GM18873 (cell line): ENCODE data around the gene PNKD.
"Not testable (repeated sequence)": the region's sequence is repeated elsewhere in the genome, so short reads cannot be mapped to it uniquely, and the experiment has no call there.

ENCODE experiments used
- ATAC-seq: cut with Tn5 transposase; IDR thresholded peaks from one replicate; pipeline ENCODE4 v1.9.1; 2021; ENCODE audit warnings: mild to moderate bottlenecking, moderate library complexity, moderate number of reproducible peaks; ENCODE audit not compliant: unreplicated experiment, low FRiP score

The PNKD gene

DNA sequence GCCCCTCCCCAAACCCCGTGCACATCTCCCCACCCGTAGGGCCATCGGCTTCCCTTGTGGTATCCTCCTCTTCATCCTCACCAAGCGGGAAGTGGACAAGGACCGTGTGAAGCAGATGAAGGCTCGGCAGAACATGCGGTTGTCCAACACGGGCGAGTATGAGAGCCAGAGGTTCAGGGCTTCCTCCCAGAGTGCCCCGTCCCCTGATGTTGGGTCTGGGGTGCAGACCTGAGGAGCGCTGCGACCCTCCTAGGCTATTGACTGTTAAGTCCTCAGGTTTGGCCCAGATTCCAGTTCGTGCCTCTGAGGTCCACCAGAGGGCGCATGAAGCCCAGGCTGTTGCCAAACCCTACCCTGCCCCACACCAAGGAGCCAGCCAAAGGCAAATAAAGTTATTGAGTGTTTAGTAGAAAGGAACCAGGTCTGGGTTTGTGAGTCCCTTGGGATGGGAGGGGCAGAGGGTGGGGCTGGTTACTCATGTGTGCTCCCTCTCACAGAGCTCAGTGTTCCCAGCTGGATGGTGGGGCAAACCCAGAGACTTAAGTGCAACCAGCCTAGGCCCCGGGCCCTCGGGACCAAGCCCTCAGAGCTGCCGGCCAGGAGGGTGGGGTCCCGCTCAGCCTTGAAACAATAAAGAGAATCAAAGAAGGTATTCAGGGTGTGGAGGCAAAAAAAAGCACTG is 2.4 kb downstream of the PNKD start:
- ATAC-seq = peak; percentile 25

DNA sequence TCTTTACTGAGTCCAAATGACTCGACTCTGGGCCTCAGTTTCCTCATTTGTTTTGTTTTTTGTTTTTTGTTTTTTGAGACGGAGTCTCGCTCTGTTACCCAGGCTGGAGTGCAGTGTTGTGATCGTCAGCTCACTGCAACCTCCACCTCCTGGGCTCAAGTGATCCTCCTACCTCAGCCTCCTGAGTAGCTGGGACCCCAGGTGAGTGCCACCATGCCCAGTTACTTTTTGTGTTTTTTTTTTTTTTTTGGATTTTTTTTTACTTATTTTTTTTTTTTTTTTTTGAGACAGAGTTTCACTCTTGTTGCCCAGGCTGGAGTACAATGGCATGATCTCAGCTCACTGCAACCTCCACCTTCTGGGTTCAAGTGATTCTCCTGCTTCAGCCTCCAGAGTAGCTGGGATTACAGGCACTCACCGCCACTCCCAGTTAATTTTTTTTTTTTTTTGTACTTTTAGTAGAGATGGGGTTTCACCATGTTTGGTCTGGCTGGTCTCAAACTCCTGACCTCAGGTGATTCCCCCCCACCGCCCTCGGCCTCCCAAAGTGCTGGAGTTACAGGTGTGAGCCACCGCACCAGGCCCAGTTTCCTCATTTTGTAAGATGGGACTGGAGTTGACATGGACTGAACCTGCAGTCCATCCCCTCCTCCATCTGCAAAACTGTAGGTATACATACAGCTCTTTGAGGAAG is 3.0 kb downstream of the PNKD start:
- ATAC-seq = not testable (repeated sequence)

DNA sequence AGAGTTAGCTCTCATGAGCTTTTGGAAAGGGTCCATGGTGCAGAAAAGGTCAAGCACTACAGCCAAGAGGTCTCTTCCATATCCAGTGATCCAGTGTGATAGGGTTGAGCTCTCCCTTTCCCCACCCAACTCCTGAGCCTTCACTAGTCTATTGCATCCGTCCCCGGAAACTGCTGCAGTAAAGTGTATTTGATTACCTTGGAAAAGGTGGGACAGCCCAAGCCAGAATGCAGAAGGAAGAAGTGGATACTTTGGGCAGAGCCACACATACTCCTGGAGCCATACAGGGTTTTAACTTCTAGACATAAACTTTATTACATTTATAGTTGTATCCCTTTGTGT is 3.6 kb downstream of the PNKD start:
- ATAC-seq = no peak

GRCh38 chr2:218274586-218274985 is 4.3 kb downstream of the PNKD start:
- ATAC-seq = no peak

DNA sequence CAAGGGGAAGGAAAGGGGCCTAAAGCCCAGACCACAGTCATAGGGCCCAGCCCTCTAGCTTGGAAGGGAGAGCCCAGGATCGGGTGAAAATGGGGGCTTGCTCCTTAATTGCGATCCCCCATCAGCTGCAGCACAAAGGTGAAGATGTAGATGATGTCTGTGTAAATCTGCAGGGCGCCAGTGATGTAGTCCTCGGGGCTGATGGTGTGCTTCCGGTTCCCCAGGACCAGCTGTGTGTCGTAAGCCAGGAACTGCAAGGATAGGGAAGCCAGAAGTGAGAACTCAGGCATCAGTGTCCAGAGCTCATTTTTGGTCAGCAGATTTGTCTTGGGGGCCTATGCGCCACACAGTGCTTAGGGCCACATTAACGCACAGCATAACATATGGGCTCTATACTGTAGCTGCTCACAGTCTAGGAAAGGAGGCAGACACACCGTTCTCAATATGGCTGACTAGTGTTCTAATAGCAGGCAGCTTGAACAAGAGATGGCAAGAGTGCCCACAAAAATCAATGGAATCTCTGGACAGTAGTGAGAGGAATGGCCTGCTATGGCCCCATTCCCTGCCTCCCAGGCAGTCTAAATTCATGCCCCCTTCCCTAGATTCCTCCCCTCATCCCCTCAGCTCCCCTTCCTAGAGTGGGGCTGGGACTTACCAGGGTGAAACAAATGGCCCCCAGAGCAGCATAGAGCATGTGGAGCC is 5.2 kb downstream of the PNKD start:
- no peak for ATAC-seq

- ATAC-seq = no peak
Measured at GRCh38 chr2:218276986-218277755, 6.9 kb downstream of the PNKD start.

- ATAC-seq = no peak
Measured at GRCh38 chr2:218277921-218278320, 7.6 kb downstream of the PNKD start.

GRCh38 chr2:218278531-218279360 is 8.4 kb downstream of the PNKD start:
- ATAC-seq = no peak

GRCh38 chr2:218280260-218280870 is 10.0 kb downstream of the PNKD start:
- no peak for ATAC-seq

DNA sequence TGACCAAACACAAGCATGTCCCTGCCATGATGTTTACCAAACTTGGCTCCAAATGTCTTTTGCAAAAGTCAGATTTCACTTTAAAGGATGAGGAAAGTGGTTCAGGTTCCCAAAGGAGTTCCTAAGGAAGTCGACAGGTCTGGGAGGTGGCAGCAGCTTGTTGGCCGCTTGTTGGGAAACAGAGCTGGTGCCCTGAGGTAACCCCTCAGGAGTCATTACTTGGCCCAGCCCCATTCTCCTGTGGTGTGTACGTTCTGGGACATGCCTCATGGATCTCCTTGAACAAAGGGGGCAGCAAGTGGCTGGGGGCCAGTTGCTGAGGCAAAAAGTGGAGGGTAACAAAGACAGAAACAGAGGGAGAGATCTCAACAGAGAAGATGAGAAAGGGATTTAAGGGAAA is 11.1 kb downstream of the PNKD start:
- no peak for ATAC-seq

DNA sequence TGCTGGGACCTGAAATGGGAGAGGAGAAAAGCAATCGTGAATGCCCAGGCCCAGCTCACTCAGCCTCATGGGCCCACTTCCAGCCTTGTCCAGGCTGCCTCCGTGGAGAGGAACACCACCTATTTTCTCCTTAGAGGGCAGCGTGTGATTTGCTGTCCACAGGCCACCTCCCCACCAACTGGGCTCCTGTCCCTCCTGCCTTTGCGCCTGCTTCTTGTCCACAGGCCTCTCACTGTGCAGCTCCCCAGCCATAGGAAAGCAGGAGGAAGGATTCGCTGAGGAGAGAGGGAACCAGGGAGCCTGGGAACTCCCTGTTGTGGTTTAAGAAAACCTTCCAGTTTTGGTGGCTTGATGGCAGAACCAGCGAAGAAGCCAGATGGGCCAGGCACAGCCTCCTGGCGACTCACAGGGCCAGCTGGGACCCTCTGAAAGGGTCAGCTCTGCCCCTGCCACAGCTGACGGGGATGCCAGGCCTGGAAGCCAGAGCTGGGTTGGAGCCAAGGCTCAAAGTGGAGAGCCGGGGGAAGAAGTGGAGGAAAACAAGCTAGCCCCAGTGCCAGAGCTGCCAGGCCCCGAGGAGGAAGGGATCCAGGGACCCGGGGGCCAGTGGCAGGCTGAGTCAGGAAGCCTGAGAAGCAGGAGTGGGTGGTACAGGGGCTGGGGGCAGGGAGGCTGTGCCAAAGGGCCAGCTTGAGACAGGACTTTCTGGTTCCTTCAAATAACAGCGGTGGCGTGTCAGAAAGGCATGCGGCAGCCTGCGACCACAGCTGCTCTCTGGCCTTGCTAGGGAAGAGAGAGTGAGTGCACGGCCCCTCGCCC is 12.1 kb downstream of the PNKD start:
- no peak for ATAC-seq

DNA sequence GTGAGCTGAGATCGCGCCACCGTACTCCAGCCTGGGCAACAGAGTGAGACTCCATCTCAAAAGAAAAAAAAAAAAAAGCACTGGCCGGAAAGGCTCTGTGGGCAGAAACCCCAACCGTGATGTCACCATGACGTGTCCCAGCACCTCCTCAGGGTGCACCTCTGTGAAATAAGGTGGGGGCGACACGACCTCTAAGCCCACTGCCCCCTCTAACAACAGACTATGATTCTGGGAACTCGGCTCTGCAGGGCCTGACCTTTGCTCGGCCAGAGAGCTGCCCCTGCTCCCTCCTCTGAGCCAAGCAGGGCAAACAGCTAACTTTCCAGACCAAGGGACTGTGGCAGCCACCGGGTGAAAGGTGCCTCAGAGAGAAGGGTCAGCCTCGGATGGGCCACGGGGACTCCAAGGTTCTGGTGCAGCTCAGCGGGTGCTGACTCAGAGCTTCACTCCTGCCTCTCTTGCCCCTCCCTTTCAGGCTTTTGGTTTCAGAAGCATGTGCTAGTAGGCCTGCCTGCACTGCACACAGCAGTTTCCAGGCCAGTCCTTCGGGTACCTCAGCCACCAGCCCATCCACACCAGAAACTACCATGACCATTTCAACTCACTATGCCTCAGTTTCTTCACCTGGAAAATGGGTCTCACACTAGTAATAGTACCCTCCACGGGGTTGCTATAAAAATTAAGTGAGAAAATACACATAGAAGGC is 13.9 kb downstream of the PNKD start:
- peak; percentile 58 for ATAC-seq

DNA sequence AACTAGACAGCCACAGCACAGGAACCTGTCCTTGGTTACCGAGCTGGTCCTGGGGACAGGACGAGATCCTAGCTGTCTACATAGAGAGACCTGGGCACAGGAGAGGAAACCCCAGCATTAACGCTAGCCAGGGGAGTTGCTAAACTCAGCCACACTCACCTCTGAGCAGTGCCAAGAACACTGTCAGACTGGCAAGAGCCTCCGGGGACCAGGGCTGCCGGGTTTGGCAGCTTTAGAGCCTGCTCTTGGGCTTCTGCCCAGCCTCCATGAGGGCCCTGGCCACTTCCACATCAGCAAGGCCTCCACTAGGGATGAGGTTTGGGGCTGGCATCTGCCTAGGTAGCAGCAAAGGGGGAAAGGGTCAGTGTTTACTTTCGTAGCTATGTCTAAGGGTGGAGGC is 15.3 kb downstream of the PNKD start:
- no peak for ATAC-seq

DNA sequence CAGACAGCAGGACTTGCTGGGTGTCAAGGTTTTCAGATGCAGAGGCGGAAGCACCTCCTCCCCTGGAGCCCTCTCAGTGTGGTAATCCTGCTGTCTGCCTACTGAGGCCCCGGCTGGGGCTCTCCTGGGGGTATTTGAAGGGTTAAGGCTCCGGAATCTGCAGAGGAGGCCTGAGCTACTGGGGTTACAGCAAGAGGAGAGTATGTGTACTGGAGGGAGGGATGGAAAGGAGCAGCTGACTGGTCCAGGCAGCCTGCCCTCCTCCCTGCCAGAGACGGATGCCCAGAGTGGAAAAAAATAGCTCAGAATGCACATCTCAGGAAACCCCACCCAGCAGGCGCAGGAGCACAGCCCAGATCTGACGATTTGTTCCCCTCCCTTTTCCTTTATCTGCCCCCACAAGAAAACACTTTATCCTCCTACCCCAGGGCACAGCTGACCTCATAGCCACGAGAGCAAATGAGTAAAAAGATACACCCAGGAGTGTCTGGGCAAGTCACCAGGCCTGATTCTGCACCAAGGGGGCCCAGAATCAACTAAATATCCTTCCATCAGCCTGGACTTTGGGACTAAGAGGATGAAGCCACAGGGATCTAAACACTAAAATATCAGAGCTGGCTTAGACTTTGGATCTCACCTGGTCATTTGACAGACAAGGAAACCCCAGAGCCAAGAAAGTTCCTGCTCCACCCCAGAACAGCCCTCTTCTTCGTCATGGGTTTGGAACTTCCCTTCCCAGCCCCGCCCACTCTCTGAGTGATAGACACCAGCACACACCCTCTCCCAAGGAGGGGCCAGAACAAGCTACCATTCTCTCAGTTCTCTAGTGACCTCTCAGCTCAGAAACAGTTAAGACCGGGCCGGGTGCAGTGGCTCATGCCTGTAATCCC is 16.5 kb downstream of the PNKD start:
- peak; percentile 56 for ATAC-seq

GRCh38 chr2:218289639-218290315 is 19.5 kb downstream of the PNKD start:
- no peak for ATAC-seq

- ATAC-seq = peak; percentile 51
Measured at GRCh38 chr2:218290316-218291261, 20.3 kb downstream of the PNKD start.
